HG03064 (cell line): Measurements from ENCODE around the gene LRRC4.

ENCODE experiments used
- ATAC-seq: cut with Tn5 transposase; IDR thresholded peaks from one replicate; pipeline ENCODE4 v1.9.1; 2021; ENCODE audit warnings: low read depth; ENCODE audit not compliant: unreplicated experiment

Gene LRRC4

GRCh38 chr7:128008141-128008540 is 23.1 kb downstream of the LRRC4 start:
- no peak for ATAC-seq

- no peak for ATAC-seq
Measured at GRCh38 chr7:128007303-128007680, 23.9 kb downstream of the LRRC4 start.

GRCh38 chr7:128006550-128007302 is 24.5 kb downstream of the LRRC4 start:
- no peak for ATAC-seq

GRCh38 chr7:128005759-128006159 is 25.5 kb downstream of the LRRC4 start:
- ATAC-seq: no peak

- no peak for ATAC-seq
Measured at GRCh38 chr7:128005117-128005516, 26.1 kb downstream of the LRRC4 start.

- ATAC-seq: no peak
Measured at GRCh38 chr7:128004623-128005022, 26.6 kb downstream of the LRRC4 start.

- no peak for ATAC-seq
Measured at GRCh38 chr7:128003787-128004186, 27.4 kb downstream of the LRRC4 start.

- ATAC-seq: peak; percentile 63
Measured at GRCh38 chr7:128003167-128003566, 28.1 kb downstream of the LRRC4 start.

GRCh38 chr7:128000854-128001265 is 30.4 kb downstream of the LRRC4 start:
- peak; percentile 51 for ATAC-seq

GRCh38 chr7:128000048-128000447 is 31.2 kb downstream of the LRRC4 start:
- ATAC-seq: no peak

GRCh38 chr7:127998671-127999070 is 32.6 kb downstream of the LRRC4 start:
- ATAC-seq: no peak

- ATAC-seq: no peak
Measured at GRCh38 chr7:127997226-127997922, 33.9 kb downstream of the LRRC4 start.

- ATAC-seq: no peak
Measured at GRCh38 chr7:127996253-127997071, 34.8 kb downstream of the LRRC4 start.

GRCh38 chr7:127995881-127996215 is 35.4 kb downstream of the LRRC4 start:
- ATAC-seq: no peak

- ATAC-seq: no peak
Measured at GRCh38 chr7:127995156-127995880, 35.9 kb downstream of the LRRC4 start.

- no peak for ATAC-seq
Measured at GRCh38 chr7:127993987-127994386, 37.2 kb downstream of the LRRC4 start.

GRCh38 chr7:127993317-127993716 is 37.9 kb downstream of the LRRC4 start:
- no peak for ATAC-seq

- no peak for ATAC-seq
Measured at GRCh38 chr7:127988751-127989150, 42.5 kb downstream of the LRRC4 start.

- ATAC-seq: no peak
Measured at GRCh38 chr7:127986581-127987521, 44.4 kb downstream of the LRRC4 start.
